GM20431 (cell line): Measurements from ENCODE around the gene SCN5A.

Source experiments
- in situ Hi-C: fragments of 300-500 bp; cut with MseI, MboI; formaldehyde crosslinking; loops from one replicate; pipeline ENCODE4 v1.15.0; 2020; ENCODE audit warnings: low sequenced_read_pairs; ENCODE audit not compliant: unreplicated experiment

SCN5A gene

DNA sequence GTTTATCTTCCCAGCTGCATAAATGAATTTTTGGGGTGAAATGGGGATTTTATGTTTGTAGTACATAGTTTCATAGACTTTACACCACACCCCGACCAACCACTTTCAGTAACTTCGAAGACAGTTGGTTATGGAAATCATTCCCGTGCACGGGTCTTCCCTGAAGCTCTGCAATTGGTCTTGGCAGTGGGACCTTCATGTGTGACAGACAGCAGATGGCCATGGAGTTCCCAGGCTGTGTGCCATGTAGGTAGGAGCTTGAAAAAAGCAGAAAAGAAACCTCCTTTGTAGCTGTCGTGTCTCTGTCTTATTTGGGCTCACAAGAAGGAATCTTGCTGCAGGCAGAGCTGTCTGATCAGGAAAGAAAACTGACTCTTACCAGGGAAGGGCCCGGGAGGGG, 127.5 kb downstream of the SCN5A start:
- in situ Hi-C loops: loop anchor here (10.0 to 25.0 kb wide), 2 partner anchors 133 to 490 kb away; no protein-coding TSS in a partner anchor

DNA sequence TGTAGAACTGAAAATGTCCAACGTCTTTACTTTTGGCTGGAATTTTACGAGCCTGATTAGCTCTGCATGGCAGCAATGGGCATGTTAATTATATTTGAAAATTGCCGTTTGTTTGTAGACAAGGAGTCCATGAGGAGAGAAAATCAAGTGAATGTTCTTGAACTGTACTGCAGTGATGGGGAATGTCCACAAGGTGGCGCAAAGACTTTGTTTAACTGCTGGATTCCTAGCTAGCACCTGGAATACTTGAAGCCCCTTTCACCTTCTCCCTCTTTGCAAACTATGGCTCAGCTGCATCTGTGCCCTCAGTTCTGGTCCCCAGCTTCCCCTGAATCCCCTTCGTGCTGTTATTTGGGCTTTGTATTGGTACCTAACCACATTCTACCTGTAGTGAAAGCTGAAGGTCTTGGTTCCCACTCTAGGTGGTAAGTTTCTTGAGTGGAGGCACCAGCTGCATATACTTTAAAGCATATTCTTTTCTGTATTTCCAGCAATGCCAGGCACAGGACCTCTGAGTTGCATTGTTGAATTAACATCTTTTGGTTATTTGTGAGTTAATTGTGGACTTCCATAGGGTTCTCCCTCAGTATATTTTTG, 128.0 kb downstream of the SCN5A start:
- in situ Hi-C loops: loop anchor here (10.0 to 25.0 kb wide), 2 partner anchors 133 to 491 kb away; no protein-coding TSS in a partner anchor

DNA sequence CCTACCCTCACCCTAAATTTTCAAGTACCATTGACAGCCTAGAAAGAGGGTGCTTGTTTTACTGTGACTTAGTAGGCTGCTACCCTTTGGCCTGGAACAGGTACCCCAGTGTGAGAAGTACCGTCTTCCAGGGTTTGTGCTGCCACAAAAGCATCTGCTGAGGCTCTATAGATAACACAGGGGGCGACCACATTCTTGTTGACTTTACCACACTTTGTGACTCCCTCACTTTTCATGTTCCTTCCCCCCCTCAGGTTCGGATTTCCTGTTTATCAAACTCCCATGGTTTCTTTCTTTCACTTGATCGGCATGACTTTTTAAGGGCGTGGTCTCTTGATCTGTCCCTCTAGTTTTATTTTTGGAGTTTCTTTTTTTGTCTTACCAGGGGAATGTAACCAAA, 129.8 kb downstream of the SCN5A start:
- in situ Hi-C loops: loop anchor here (10.0 to 25.0 kb wide), 2 partner anchors 135 to 493 kb away; no protein-coding TSS in a partner anchor

- in situ Hi-C loops: loop anchor here (25.0 kb wide), 1 partner anchor 493 kb away; no protein-coding TSS in a partner anchor
These were observed 130.5 kb downstream of the SCN5A start for GRCh38 chr3:38519000-38519399.

GRCh38 chr3:38516669-38517068, 132.8 kb downstream of the SCN5A start:
- in situ Hi-C loops: loop anchor here (25.0 kb wide), 1 partner anchor 496 kb away; no protein-coding TSS in a partner anchor

GRCh38 chr3:38515367-38515766, 134.1 kb downstream of the SCN5A start:
- in situ Hi-C loops: loop anchor here (25.0 kb wide), 1 partner anchor 497 kb away; no protein-coding TSS in a partner anchor

- in situ Hi-C loops: loop anchor here (25.0 kb wide), 1 partner anchor 501 kb away; no protein-coding TSS in a partner anchor
These were observed 137.9 kb downstream of the SCN5A start for GRCh38 chr3:38511546-38511945.

- in situ Hi-C loops: loop anchor here (25.0 kb wide), 1 partner anchor 502 kb away; no protein-coding TSS in a partner anchor
These were observed 138.9 kb downstream of the SCN5A start for GRCh38 chr3:38510631-38511030.

GRCh38 chr3:38509732-38510131, 139.8 kb downstream of the SCN5A start:
- in situ Hi-C loops: loop anchor here (25.0 kb wide), 1 partner anchor 503 kb away; no protein-coding TSS in a partner anchor

- in situ Hi-C loops: loop anchor here (25.0 kb wide), 1 partner anchor 505 kb away; no protein-coding TSS in a partner anchor
These were observed 142.4 kb downstream of the SCN5A start for GRCh38 chr3:38507120-38507519.

- in situ Hi-C loops: loop anchor here (25.0 kb wide), 1 partner anchor 511 kb away; no protein-coding TSS in a partner anchor
These were observed 148.6 kb downstream of the SCN5A start for GRCh38 chr3:38500688-38501417.
